ENCODE results near the gene DCUN1D3. TPM values are rescaled to one million over a fixed set of nuclear protein-coding genes. Genes with fewer than 3 reads are reported as not detected.

The DCUN1D3 gene
- total and polyA plus RNA-seq, 2 experiments from 2014 or later = 8.5 to 13.7 TPM

DNA sequence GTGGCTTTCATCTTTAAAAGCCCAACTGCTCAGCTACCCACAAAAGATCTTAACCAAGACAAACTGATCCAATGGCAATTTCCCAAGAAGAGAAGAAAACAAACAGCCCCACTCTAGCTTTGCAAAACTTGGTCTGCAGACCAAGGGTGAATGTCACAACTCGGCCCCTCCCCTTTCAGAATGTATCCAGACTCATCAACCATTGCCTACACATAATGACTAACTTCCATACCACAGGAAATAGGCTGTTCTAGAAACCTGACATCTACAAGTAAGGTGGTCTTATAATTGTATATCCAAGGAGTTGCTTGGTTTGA, 16.0 kb downstream of the DCUN1D3 start (continued):
- TF ChIP-seq, protein P1, sequence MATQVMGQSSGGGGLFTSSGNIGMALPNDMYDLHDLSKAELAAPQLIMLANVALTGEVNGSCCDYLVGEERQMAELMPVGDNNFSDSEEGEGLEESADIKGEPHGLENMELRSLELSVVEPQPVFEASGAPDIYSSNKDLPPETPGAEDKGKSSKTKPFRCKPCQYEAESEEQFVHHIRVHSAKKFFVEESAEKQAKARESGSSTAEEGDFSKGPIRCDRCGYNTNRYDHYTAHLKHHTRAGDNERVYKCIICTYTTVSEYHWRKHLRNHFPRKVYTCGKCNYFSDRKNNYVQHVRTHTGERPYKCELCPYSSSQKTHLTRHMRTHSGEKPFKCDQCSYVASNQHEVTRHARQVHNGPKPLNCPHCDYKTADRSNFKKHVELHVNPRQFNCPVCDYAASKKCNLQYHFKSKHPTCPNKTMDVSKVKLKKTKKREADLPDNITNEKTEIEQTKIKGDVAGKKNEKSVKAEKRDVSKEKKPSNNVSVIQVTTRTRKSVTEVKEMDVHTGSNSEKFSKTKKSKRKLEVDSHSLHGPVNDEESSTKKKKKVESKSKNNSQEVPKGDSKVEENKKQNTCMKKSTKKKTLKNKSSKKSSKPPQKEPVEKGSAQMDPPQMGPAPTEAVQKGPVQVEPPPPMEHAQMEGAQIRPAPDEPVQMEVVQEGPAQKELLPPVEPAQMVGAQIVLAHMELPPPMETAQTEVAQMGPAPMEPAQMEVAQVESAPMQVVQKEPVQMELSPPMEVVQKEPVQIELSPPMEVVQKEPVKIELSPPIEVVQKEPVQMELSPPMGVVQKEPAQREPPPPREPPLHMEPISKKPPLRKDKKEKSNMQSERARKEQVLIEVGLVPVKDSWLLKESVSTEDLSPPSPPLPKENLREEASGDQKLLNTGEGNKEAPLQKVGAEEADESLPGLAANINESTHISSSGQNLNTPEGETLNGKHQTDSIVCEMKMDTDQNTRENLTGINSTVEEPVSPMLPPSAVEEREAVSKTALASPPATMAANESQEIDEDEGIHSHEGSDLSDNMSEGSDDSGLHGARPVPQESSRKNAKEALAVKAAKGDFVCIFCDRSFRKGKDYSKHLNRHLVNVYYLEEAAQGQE (IDR thresholded peaks at IDR 0.05; ENCODE audit: unreplicated experiment) = no peak
- no peak for TF ChIP-seq ZNF331 (CRISPR knock-in tag; IDR thresholded peaks at IDR 0.05; ENCODE audit: low read depth)
- no peak for TF ChIP-seq EZH2 (IDR thresholded peaks at IDR 0.05; ENCODE audit: low read depth, unreplicated experiment)

GRCh38 chr16:20883554-20884239, 16.5 kb downstream of the DCUN1D3 start:
- H3K27ac Mint-ChIP-seq = no peak overlapping the region
- H2AFZ ChIP-seq = no peak overlapping the region
- H3F3A ChIP-seq (replicated peaks; ENCODE audit: low read depth) = no peaks in the 10 kb centered on the region
- H3K4me3 Mint-ChIP-seq = no peak overlapping the region
- no peak overlapping the region for H3K4me2 ChIP-seq
- DNase-seq (ENCODE audit: low spot score) (no peak), ATAC-seq (no peak)
- peaks cover 3% of the 10 kb centered on the region; the same call in 1 of the 3 replicates for H3K36me3 Mint-ChIP-seq (ENCODE audit: low read depth)
- H3K9me2 ChIP-seq (ENCODE audit: insufficient read depth) = no peaks in the 10 kb centered on the region
- no peaks in the 10 kb centered on the region; the same call in 1 of the 2 replicates for H4K20me1 ChIP-seq (replicated peaks; ENCODE audit: insufficient read depth)
- no peaks in the 10 kb centered on the region for H3K36me3 ChIP-seq (ENCODE audit: insufficient read depth)
- peaks cover 96% of the 10 kb centered on the region for H3K79me2 ChIP-seq (replicated peaks; ENCODE audit: insufficient read depth)
- peaks cover 15% of the 10 kb centered on the region for H3K4me1 ChIP-seq (ENCODE audit: insufficient read depth)
- H3K4me1 Mint-ChIP-seq = peaks cover 15% of the 10 kb centered on the region; the same call in 2 of the 3 replicates
- H3K27me3 ChIP-seq (ENCODE audit: insufficient read depth) = no peaks in the 10 kb centered on the region
- H3K9me3 Mint-ChIP-seq = no peaks in the 10 kb centered on the region
- no peak overlapping the region for H3K27ac ChIP-seq (ENCODE audit: low read depth)
- no peak overlapping the region for H3K4me3 ChIP-seq
- H3K27me3 Mint-ChIP-seq (ENCODE audit: insufficient read depth, low read depth, poor library complexity) = peaks cover 3% of the 10 kb centered on the region
- TF ChIP-seq STAT1 (IDR thresholded peaks at IDR 0.05; ENCODE audit: unreplicated experiment) = no peak
- TF ChIP-seq CTCF (conservative IDR thresholded peaks at IDR 0.05; ENCODE audit: low read depth in 2 of 2) = no peak
- TF ChIP-seq EZH2 (IDR thresholded peaks at IDR 0.05; ENCODE audit: low read depth, unreplicated experiment) = no peak
- TF ChIP-seq, protein P1 (IDR thresholded peaks at IDR 0.05; ENCODE audit: unreplicated experiment) = no peak
- no peak for TF ChIP-seq POLR2AphosphoS5 (IDR thresholded peaks at IDR 0.05; ENCODE audit: low read depth)
- TF ChIP-seq EZH2phosphoT487 (IDR thresholded peaks at IDR 0.05; ENCODE audit: unreplicated experiment) = no peak
- TF ChIP-seq, protein P2, sequence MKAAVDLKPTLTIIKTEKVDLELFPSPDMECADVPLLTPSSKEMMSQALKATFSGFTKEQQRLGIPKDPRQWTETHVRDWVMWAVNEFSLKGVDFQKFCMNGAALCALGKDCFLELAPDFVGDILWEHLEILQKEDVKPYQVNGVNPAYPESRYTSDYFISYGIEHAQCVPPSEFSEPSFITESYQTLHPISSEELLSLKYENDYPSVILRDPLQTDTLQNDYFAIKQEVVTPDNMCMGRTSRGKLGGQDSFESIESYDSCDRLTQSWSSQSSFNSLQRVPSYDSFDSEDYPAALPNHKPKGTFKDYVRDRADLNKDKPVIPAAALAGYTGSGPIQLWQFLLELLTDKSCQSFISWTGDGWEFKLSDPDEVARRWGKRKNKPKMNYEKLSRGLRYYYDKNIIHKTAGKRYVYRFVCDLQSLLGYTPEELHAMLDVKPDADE (IDR thresholded peaks at IDR 0.05) = no peak
- no peak for TF ChIP-seq NANOG (IDR thresholded peaks at IDR 0.05; ENCODE audit: borderline replicate concordance)
- no peak for TF ChIP-seq ZNF331 (CRISPR knock-in tag; IDR thresholded peaks at IDR 0.05; ENCODE audit: low read depth)
- no peak for TF ChIP-seq ZNF114 (CRISPR knock-in tag; IDR thresholded peaks at IDR 0.05)
